ENCODE measurements around the gene ALK.

ALK gene

DNA sequence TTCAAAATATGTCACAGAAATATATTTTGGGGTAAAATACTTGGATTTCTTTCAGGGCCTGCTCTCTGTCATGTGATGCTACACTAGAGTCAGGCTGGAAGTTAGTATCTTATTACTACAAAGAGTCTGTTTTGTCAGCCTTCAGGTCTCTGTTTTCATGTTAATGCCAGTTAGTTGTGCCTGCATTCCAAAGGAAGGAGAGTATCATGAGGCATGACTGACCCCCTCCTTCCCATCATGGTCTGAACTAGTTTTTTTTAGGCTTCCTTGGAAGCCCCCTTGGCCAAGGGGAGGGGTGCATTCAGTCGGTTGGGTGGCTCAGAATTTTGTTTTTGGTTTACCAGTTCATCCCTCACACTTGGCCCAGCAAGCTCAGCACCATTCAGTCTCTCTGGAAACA lies 318.0 kb downstream of the ALK start:
- DNase-seq: no peak

DNA sequence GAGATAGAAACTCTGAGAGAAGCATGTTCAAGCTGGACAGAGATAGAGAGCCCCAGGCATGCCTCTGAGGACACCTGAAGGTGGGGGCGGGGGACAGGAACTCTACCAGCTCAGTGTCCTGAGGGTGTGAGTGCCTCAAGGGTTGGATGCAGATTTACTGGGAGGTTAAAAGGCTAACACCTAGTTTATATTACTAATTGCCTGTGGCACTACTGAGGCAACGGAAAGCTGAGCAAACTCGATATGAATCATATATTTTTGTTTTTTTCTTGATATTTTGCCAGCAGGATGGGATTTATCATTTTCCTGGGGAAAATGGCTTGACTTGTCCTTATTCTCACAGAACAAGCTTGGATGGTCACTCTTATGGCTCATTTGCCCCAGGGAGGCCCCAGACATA lies 319.5 kb downstream of the ALK start:
- no peak for DNase-seq

DNA sequence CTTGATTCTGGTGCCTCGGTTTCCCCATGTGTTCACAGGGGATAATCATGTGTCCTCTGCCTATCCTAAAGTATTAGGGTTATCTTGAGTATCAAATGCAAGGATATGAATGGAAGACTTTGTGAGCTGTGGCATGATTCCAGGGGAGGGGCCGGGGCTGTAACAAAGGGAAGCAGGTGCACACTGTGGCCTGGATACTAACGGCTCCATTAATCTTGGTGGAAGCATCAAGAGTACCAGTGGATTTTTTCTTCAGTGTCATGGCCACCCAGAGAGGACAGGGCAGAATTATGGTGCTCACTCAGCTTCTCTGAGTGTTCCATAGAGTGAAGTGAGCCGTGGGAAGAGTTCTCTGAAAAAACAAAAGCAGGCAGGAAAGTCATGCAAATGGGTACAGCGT lies 320.1 kb downstream of the ALK start:
- DNase-seq: no peak

DNA sequence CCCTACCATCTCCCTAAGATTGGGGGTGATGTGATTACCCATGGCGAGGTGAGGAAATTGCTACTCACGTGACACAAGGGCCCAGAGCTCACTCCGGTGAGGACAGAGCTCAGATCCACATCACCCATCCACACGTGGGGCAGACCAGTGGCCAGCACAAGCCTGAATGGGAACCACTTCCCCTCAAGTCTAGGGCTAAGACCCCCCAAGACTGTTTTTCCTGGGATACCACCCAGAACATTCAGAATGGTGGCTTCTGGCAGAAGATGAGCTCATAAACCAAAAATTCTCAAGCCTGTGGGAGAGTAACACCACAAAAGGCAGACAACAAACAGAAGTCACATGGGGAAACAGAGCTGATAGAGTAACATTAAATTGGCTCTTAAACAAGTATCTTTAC lies 321.4 kb downstream of the ALK start:
- DNase-seq: no peak

DNA sequence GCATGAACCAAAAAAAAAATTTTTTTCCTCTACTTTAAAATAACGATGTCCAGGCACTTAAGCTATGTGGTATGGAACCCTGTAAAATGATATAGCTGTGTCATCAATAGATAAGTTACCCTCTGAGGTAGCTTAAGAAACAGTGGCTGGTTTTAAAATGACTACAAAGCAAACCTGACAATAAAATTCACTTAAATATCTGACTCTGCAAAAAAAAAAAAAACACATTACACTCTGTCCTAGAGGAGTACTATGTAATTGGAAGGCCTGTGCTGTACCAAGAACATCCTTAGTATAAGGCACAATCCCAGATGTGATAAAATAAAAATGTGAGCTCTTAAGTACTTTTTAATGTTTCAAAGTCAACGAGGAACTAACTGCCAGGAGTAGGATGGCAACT lies 322.4 kb downstream of the ALK start:
- no peak for DNase-seq

DNA sequence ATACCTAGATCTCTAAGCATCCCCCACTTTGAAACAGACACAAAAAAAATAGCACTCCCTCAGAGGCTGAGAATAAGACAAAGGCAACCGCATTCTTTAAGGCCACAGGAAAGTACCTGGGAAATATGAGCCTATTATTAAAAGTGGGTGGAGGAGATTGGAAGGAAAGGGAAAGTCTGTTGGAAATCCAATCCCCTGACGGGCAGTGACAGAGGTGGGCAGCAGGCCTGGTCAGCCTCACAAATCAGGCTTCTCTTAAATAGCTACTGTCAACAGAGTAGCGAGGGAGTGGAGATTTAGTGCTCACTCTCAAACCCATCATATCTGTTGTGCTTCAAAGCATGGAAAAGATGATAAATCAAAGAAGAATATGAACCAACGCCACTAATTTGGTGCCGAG lies 324.4 kb downstream of the ALK start:
- DNase-seq: no peak

DNA sequence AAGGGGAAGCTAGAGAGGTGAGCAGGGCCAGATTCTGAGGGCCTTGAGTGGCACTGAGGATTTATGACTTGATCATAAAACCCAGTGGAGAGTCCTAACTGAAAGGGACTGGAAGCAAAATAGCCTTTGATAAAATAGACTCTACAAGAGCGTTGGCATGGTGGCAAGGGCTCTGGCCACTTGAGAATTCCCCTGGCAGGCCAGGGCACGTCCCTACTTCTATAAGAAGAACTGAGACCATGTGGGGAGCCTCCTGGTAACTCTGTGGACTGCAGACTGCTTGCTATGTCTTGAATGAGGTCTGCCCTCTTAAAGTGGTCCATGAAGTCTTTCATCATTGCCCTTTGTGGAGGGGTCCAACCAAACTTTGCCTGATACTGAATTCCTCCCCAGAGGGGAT lies 324.8 kb downstream of the ALK start:
- no peak for DNase-seq

DNA sequence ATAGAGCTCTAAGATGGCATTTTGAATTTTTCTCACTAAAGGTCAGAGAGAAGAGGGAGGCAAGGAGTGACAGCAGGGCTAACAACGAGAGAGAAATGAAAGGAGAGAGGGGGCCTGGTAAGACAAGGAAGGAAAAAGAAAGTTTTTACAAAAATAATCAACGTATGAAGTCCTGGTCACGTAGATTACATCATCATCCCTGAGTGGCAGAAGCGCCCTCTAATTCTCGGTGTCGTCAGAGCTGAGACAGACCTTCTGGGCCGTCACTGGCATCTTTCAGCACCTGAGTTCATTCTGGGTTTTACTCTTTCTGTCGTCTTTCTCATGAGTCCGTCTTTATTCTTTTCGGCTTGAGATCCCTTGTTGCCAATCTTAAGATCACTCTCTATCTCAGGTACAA lies 329.8 kb downstream of the ALK start:
- DNase-seq: no peak

DNA sequence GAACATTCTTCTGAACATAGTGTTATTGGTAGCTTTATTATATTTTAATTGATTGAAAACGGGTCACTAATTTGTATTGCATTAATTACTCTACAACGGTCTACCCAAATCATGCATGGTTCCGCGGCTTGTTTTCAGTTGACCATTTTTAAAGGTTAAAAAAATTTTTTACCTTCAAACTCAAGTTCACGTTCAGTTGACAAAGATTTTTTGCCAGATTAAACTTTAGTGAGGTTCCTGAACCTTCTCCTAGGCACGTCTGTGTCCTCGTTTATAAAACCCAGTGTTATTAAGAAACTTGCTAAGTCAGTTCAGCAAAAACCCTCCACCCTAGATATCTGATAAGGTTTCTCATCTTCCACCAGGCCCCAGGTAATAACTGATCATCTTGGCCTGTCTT lies 331.2 kb downstream of the ALK start:
- DNase-seq: no peak

DNA sequence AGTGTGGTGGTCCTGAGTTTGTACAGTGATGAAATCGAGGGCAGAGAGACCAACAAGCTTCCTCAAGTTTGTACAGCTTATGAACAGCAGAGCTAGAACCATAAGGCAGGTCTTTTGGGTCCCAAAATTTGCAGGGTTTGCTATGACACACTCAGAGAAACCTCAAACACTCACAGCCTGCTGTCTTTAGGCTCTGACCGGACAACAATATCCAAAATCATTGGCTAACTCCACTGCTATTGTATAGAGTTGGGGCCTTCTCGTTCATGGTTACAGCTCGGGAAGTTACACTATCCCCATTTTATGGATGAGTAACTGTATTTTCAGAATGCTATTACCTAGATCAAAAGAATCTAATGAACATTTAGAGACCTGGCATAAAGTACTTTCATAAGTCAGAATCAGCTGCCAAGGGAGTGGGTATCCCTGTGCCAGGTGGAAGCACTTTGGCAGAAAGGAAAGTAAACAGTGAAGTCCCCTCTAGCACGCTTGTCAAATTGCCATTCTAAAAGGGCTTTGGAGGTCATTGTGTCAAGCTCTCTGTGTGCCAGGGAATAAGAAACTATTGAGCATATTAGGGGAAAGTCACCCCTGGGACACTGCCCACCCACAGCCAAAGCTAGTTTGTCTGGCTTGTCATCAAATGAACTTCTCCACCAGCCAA lies 331.8 kb downstream of the ALK start:
- DNase-seq: no peak

DNA sequence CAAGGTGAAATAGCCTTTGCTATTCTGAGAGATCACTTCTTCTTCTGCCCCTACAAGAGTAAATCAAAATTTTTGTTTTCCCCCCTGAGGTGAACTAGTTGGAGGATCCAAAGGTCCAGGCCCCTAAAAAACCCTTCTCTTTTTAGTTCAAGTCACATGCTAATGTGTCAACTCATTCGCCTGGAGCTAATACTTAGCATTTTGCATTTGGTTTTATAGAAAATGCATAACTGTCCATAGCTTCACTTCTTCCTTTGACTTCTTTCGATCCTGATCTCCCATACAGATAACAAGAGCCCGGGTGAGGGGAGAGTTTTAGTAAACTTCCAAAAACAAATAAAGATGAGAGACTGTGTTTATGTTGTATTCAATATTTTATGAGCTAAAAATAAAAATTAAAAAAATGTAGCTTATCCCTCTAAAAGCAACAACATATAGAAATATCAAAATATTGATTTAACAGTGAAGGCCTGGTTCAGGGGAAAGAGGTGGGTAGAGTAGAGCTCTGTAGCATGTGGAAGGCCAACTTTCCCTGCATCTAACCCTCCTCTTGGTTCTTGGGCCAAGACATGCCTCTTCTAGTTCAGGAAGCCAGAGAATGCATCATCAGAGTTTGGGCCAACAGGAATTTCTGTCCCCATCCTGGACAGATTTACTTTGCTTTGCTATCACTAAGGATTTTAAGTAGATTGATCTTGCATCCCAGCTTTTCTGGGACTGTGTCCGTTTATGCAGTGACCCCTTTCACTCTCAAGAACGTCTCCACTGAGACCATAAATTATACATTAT lies 333.8 kb downstream of the ALK start:
- DNase-seq: no peak

DNA sequence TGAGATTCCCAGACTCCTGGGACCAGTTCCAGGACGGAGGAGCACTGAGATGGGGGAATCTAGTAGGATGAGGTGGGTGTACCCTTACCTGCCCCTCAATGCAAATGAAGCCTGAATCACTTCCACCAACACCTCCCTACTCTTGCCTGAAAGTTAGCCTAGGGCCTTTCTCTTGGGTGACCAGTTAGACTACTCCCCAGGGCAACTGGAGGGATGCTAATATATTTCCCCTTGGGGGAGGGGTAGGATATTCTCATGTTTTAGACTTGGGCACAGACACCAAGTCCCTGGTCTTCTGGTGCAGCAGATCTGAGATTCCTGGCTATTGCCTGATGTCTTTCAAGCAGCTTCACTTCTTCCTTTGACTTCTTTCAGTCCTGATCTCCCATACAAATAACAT lies 334.5 kb downstream of the ALK start:
- DNase-seq: no peak

DNA sequence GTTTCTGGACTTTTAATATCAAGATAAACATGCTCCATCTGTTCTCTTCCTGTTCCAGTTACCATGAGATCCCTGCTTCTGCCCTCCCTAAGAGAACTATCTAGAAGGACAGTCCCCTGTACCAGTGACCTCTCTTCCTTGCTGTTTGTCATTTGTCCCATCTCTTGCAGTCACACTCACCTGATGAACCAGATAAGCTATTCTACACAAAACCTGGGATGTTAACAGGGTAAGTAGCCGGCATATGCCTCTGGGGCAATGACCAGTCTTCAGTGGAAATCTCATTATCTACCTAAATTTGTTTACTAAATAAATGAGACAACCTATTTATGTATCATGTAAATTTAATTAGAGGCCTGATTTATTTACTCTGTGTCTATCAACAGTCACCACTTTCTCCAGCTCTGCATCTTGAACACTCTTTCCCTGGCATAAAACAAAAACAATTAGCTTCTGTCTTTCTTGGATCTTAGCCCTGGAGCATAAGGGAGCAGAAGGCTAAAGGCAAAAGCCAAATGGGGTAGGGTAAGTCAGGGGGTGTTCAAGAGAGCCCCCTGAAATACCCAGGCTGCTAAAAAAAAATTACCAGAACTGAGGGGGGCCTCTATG lies 337.7 kb downstream of the ALK start:
- no peak for DNase-seq

DNA sequence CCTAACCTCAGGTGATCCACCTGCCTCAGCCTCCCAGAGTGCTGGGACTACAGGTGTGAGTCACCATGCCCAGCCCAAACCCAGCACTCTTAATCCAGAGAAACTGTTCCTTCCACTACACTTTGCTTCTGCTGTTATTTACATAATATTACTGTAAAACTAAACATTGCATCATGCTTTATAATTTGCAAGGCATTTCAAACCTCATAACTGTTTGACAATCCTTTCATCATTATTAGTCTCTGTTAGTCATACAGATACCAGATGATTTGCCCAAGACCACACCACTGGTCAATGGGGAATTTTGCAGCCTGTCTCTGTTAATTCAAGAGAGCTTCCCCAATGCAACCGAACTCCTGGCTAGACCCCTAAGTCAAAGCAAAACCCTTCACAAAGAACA lies 338.3 kb downstream of the ALK start:
- DNase-seq: no peak

DNA sequence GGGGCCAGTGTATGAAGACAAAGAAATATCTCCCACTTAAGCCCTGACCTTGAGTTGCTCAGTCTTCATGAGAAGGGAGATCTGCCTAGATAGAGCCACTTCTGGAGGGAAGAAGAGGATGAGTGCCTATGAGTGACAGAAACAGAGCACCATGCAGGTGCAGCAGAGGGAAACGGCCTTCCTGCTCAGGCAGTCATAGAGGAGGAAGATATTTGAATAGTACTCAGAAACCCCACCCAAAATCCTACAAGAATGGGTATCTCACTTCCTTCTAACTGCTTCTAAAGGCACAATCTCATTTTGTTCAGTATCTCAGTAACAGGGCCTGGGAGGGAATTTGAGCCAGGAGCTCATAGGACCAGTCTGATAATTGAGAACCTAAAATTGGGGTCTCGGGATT lies 339.3 kb downstream of the ALK start:
- no peak for DNase-seq

DNA sequence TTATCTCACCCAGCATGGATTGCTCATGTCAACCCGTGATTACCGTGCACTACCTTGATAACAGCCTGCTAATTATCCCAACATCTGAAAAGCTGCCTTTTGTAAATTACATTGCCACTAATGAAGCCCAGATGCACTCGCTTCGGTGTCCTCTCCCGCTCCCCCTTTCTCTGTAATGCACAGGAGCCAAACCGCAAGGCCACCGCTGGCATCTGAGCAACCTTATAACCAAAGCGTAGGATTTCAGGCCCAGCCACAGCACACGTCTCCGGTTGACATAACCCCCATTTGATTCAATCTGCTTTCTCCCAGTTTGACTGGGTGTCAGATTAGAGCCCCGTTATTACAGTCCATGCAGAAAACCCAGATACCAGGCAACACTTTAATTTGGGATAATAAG lies 341.2 kb downstream of the ALK start:
- DNase-seq: no peak

DNA sequence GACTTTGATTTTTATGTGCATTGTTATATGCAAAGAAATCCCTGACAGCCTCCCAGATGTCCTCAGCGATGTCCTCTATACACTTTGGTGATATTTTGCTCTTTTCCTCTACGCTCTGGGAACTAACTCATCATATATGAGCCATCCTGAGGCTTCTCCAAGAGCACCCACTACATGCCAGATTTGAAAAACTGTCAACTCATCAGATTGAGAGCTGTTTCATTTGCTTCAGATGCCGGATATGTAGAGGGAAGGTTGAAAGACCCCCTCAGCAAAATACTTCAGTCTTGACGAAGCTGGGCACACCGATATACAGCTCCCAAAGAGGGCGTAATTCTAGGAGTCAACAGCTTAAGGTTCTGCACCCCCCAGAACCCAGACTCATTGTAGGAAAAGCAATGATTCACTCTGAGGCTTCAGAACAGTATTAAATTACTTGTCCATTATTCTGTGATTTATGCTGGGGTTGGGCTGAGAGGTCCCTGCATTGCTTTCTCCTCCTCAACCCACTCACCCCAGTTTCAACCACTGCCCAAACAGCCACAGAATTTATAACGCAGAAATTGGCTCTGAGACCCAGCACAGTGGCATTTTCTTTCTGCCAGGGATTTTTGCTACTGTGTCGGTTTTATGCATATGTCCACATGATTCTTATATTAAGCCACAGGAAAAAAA lies 341.8 kb downstream of the ALK start:
- no peak for DNase-seq

DNA sequence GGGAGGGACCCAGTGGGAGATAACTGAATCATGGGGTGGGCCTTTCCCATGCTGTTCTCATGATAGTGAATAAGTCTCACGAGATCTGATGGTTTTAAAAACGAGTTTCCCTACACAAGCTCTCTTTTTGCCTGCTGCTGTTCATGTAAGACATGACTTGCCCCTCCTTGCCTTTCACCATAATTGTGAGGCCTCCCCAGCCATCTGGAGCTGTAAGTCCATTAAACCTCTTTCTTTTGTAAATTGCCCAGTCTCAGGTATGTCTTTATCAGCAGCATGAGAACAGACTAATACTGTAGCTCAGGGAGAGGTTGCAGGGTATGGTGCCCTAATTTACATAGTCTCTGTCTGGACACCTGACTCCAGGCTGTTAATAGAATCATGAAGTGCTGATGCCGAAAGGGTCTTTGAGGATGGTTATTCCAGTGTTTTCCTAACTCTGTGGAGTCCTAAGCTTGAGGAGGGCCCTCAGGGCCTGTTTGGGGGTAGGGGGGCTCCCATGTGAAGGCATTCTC lies 343.2 kb downstream of the ALK start:
- no peak for DNase-seq

DNA sequence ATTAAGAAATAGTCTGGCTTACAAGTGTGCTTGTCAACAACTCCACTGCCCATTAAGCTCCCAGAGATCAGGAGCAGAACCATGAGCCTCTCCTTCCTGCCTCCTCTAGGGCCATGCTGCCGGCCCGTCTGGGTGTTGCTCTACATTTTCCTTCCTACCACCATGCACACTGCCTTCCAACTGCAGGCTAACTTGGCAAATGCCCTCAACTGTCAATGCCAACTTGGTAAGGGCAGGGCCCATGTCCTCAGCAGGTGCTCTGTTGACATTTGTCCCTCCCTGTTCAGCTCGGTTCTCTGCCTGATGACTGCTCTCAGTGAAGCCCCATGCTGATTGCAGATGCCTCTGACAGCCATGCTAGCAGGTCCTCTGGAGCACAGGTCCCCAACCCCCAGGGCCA lies 345.2 kb downstream of the ALK start:
- DNase-seq: no peak

DNA sequence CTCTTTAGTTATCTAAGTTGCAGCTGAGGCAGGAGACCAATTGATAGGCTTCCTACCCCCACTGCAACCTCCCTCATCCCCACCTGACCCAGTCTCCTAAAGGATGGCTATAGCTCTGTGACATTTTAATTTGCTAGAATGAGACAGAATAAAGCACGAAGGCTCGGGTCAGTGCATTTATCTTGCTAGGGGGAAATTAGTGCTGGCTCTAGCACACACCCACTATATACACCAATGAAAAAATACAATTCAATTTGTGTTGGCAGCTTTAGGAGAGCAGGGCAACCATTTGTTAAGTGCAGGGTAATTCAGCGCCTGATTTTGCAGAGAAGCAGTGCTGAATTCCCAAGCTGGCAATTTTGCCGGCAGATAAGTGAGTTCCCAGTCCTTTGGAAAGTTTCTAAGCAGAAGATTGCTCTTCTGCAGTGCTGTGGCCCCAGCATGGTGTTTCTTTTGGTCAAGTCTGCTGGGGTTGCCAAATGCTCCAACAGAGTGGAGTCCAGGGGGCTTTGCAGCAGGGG lies 346.0 kb downstream of the ALK start:
- no peak for DNase-seq

DNA sequence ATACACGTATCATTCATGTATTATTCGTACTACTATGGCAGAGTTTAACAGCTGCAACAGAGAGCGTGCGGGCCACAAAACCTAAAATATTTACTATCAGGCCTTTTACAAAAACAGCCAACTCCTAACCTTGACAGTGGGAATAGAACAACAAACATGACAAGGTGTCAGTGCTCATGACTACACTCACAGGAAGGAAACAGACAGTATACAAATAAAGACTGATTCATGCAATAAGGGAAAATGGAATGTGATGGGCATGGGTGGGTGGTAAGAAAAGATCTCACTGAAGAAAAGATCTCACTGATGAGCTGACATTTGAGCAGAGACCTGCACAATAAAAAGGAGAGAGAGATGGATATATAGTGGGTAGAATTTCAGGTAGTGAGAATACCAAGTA lies 347.8 kb downstream of the ALK start:
- no peak for DNase-seq

DNA sequence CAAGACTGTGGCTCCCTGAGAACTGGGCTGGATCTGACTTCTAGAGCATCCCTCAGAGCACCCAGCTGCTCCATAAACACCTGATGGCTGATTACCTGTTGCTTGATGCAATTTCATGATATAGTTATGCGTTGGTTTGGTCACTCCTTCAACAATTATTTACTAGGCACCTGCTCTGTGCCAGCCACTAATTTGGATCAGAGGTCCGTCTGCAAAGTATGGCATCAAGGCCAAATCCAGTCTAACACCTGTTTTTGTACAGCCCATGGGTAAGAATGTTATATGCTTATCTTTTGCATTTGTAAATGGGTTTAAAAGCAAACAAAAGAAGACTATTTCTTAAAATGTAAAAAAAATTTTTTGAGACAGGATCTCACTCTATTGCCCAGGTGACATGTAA lies 348.2 kb downstream of the ALK start:
- DNase-seq: no peak

DNA sequence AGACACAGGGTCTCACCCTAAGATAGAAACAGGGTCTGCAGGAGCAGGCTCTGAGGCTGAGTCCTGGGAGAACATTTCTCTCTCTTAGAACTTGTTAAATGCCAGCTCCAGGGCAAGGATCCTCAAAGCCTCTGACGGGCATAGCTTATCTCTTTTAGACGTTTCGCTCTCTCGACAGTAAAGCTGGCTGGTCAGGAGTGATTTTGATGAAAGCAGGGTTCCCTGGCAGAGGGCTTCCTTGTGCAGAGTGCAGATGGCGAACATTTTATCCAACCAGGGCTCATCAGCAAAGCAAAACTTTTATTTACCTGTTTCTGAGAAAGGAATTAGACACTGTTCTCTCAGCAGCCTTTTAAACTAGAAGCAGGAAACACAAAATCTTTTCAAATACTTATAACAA lies 350.8 kb downstream of the ALK start:
- DNase-seq: no peak

All from activated naive CD4-positive, alpha-beta T cell treated with anti-CD3 and anti-CD28 coated beads, Interleukin-2, amount 50 U/mL, for 16 hours (primary cell).